Testis (tissue), 2 donors: Measurements from ENCODE around the gene ADGRE2.

Source experiments
- CTCF ChIP-seq, 3 experiments: fragments of 450-650 bp in 2 of 3; fragments of 200-600 bp in 1 of 3; sonication (generic) in 1 of 3; IDR thresholded peaks; one replicate each; pipeline ENCODE4 v1.5.1; 2016 to 2019; ENCODE audit warnings: antibody characterized with exemption in 3 of 3, mild to moderate bottlenecking in 2 of 3, moderate library complexity in 1 of 3
- POLR2A ChIP-seq: fragments of 450-650 bp; IDR thresholded peaks from one replicate; pipeline ENCODE4 v1.6.1; 2017; ENCODE audit warnings: antibody characterized with exemption, mild to moderate bottlenecking, moderate library complexity

GRCh38 chr19:14718522-14719116 lies 59.7 kb downstream of the ADGRE2 start:
- TF ChIP-seq CTCF (IDR thresholded peaks at IDR 0.05) (no peak), POLR2A (no peak)
